ENCODE measurements around the gene DPP4. TPM values are rescaled to one million over a fixed set of nuclear protein-coding genes. Genes with fewer than 3 reads are reported as not detected.
"Not testable (repeated sequence)": the region's sequence is repeated elsewhere in the genome, so short reads cannot be mapped to it uniquely, and the experiment has no call there.

The DPP4 gene
- total and polyA plus RNA-seq, 3 donors from 2014 or later = 1.2 to 6.3 (median 1.7) TPM

GRCh38 chr2:162056796-162057399 lies 17.1 kb downstream of the DPP4 start:
- Histone ChIP-seq H3K27me3 (no peaks in the 10 kb centered on the region), H3K27ac (no peak overlapping the region), H3K4me3 (no peak overlapping the region), H3K4me1 (no peaks in the 10 kb centered on the region), H3K9me3 (no peaks in the 10 kb centered on the region), H3K36me3 (ENCODE audit: low read depth, missing control alignments) (no peaks in the 10 kb centered on the region)
- intact Hi-C loops (cut with DNase I; ENCODE audit: low total_unique reads) = no loop called here
- no peak for DNase-seq
- 77 to 89% methylated on average over 1 to 2 of the region's 2 CpGs for WGBS, 2 donors
- TF ChIP-seq POLR2A (IDR thresholded peaks at IDR 0.05) (no peak), CTCF (IDR thresholded peaks at IDR 0.05) (no peak)

- no peaks in the 10 kb centered on the region for H3K36me3 ChIP-seq (ENCODE audit: low read depth, missing control alignments)
- no peak overlapping the region for H3K27ac ChIP-seq
- H3K27me3 ChIP-seq = no peaks in the 10 kb centered on the region
- no peaks in the 10 kb centered on the region for H3K4me1 ChIP-seq
- H3K9me3 ChIP-seq = no peaks in the 10 kb centered on the region
- DNase-seq = no peak
- 90 to 93% methylated on average over 3 to 4 of the region's 4 CpGs for WGBS, 2 donors
- TF ChIP-seq POLR2A (IDR thresholded peaks at IDR 0.05) (no peak), CTCF (IDR thresholded peaks at IDR 0.05) (no peak)
- intact Hi-C loops (cut with DNase I; ENCODE audit: low total_unique reads) = no loop called here
- no peak overlapping the region for H3K4me3 ChIP-seq
Observed at GRCh38 chr2:162053808-162054155, 20.2 kb downstream of the DPP4 start.

GRCh38 chr2:162053066-162053807 lies 20.8 kb downstream of the DPP4 start:
- intact Hi-C loops (cut with DNase I; ENCODE audit: low total_unique reads) = no loop called here
- no peak for TF ChIP-seq POLR2A (IDR thresholded peaks at IDR 0.05)
- TF ChIP-seq CTCF (IDR thresholded peaks at IDR 0.05) = no peak
- 85 to 90% methylated on average over 6 of the region's 6 CpGs for WGBS, 2 donors
- no peaks in the 10 kb centered on the region for H3K4me1 ChIP-seq
- H3K27me3 ChIP-seq = no peaks in the 10 kb centered on the region
- no peak overlapping the region for H3K4me3 ChIP-seq
- no peaks in the 10 kb centered on the region for H3K9me3 ChIP-seq
- DNase-seq = no peak
- no peak overlapping the region for H3K27ac ChIP-seq
- no peaks in the 10 kb centered on the region for H3K36me3 ChIP-seq (ENCODE audit: low read depth, missing control alignments)

GRCh38 chr2:162050513-162050961 lies 23.5 kb downstream of the DPP4 start:
- no peak for TF ChIP-seq POLR2A (IDR thresholded peaks at IDR 0.05)
- TF ChIP-seq CTCF (IDR thresholded peaks at IDR 0.05) = no peak
- no peaks in the 10 kb centered on the region for H3K36me3 ChIP-seq (ENCODE audit: low read depth, missing control alignments)
- 56 to 70% methylated on average over 8 of the region's 8 CpGs for whole genome bisulfite sequencing, 2 donors

GRCh38 chr2:162049089-162049488 lies 24.9 kb downstream of the DPP4 start:
- H3K4me1 ChIP-seq; DNase-seq; H3K9me3 ChIP-seq; intact Hi-C loops (cut with DNase I; ENCODE audit: low total_unique reads); H3K36me3 ChIP-seq (ENCODE audit: low read depth, missing control alignments); H3K27me3 ChIP-seq; H3K27ac ChIP-seq; H3K4me3 ChIP-seq: not testable (repeated sequence)
- WGBS, 2 donors = 99 to 100% methylated on average over 3 of the region's 3 CpGs

More at GRCh38 chr2:162050513-162050961, 23.5 kb downstream of the DPP4 start:
- no peak overlapping the region for H3K27ac ChIP-seq
- no peaks in the 10 kb centered on the region for H3K4me1 ChIP-seq
- no peak overlapping the region for H3K4me3 ChIP-seq
- peak; percentile 21 for DNase-seq
- H3K27me3 ChIP-seq = no peaks in the 10 kb centered on the region
- intact Hi-C loops (cut with DNase I; ENCODE audit: low total_unique reads) = no loop called here
- no peaks in the 10 kb centered on the region for H3K9me3 ChIP-seq
